ENCODE results near the gene SLC8A1. TPM values are rescaled to one million over a fixed set of nuclear protein-coding genes. Genes with fewer than 3 reads are reported as not detected.

The SLC8A1 gene
- total and polyA plus RNA-seq, 12 donors = 0.54 to 128 (median 18.5) TPM

- intact Hi-C loops (cut with DNase I) = no loop called here
- Histone ChIP-seq H3K36me3 (replicated peaks in 1 of 2) (no peaks in the 10 kb centered on the region), H3K4me3 (no peak overlapping the region), H3K4me1 (replicated peaks in 1 of 2) (no peaks in the 10 kb centered on the region), H3K27me3 (no peaks in the 10 kb centered on the region), H3K27ac (no peak overlapping the region), H3K9me3 (replicated peaks in 1 of 3) (no peaks in the 10 kb centered on the region)
- no peak for DNase-seq
- 65 to 72% (median 67%) methylated on average over 5 of the region's 5 CpGs for WGBS, 4 donors
- TF ChIP-seq, protein P1, sequence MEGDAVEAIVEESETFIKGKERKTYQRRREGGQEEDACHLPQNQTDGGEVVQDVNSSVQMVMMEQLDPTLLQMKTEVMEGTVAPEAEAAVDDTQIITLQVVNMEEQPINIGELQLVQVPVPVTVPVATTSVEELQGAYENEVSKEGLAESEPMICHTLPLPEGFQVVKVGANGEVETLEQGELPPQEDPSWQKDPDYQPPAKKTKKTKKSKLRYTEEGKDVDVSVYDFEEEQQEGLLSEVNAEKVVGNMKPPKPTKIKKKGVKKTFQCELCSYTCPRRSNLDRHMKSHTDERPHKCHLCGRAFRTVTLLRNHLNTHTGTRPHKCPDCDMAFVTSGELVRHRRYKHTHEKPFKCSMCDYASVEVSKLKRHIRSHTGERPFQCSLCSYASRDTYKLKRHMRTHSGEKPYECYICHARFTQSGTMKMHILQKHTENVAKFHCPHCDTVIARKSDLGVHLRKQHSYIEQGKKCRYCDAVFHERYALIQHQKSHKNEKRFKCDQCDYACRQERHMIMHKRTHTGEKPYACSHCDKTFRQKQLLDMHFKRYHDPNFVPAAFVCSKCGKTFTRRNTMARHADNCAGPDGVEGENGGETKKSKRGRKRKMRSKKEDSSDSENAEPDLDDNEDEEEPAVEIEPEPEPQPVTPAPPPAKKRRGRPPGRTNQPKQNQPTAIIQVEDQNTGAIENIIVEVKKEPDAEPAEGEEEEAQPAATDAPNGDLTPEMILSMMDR (IDR thresholded peaks at IDR 0.05) = no peak
- TF ChIP-seq POLR2A (IDR thresholded peaks at IDR 0.05) = no peak
These were observed 19.2 kb upstream of the SLC8A1 start for GRCh38 chr2:40470822-40471813.

DNA sequence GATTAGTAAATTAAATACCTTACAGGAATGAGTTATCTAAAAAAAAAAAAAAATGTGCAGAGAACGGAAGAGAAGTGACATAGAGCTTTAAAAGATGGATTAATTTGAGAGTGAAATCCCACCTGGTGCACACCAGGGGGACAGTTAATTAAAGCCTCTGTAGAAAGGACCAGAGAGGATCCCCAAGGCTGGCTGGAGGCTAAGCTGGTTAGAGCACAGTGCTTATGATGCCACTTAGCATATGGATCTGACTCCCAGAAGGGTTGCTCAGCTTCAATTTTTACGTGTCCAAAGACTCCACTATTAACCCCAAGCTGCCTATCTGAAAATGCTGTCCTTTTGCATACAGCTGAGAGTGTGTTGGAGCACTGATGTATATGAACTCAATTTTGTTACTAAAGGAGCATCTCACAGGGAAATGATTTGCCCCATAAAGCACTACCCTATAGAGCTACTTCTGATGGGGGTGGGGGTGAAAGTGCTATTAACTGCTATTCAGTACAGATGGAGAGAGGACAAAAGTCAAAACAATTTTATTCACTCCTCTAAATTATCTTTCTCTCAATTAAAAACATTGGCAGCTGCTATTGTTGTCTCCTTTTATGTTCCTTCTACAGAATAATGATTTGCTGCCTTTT, 15.2 kb upstream of the SLC8A1 start:
- WGBS, 4 donors = 77 to 87% (median 82%) methylated on average over 2 of the region's 2 CpGs
- H3K9me3 ChIP-seq (replicated peaks in 1 of 3) = no peaks in the 10 kb centered on the region
- H3K4me1 ChIP-seq (replicated peaks in 1 of 2) = no peaks in the 10 kb centered on the region
- no peak for TF ChIP-seq POLR2A (IDR thresholded peaks at IDR 0.05)
- TF ChIP-seq, protein P1 (IDR thresholded peaks at IDR 0.05) = no peak
- H3K4me3 ChIP-seq = no peak overlapping the region
- H3K36me3 ChIP-seq (replicated peaks in 1 of 2) = no peaks in the 10 kb centered on the region
- H3K27ac ChIP-seq = no peak overlapping the region
- no peaks in the 10 kb centered on the region for H3K27me3 ChIP-seq
- DNase-seq = no peak
- intact Hi-C loops (cut with DNase I) = no loop called here

DNA sequence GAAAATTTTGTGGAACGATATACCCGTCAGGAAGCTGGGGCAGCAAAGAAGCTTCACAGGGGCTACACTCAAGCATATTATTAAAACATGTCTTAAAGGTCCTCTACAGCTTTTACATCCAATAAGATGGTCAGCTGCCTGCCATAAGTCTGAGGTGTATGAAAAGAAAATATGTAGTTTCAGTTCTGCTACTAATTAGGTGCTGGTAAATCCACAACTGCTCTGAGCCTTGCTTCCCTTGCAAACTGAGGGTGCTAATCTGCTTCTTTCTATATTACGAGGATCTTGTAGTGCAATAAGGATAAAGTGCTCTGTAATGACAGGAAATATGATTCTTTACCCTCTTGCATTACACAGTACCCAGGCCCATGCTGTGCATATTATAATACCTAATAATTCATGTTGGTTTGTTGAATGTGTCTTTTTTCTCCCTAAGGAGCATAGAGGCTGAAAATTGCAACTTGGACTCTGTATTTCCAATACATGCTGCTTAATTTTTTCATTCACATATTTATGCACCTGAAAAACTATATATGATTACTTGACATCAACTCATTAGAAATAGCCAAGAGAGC, 14.5 kb upstream of the SLC8A1 start:
- H3K4me1 ChIP-seq (replicated peaks in 1 of 2) = no peaks in the 10 kb centered on the region
- H3K9me3 ChIP-seq (replicated peaks in 1 of 3) = no peaks in the 10 kb centered on the region
- H3K4me3 ChIP-seq = no peak overlapping the region
- no peaks in the 10 kb centered on the region for H3K27me3 ChIP-seq
- intact Hi-C loops (cut with DNase I) = no loop called here
- TF ChIP-seq, protein P1 (IDR thresholded peaks at IDR 0.05) = no peak
- no peak for TF ChIP-seq POLR2A (IDR thresholded peaks at IDR 0.05)
- DNase-seq = no peak
- WGBS, 4 donors = 90 to 91% (median 91%) methylated on average over 3 of the region's 3 CpGs
- no peak overlapping the region for H3K27ac ChIP-seq
- no peaks in the 10 kb centered on the region for H3K36me3 ChIP-seq (replicated peaks in 1 of 2)

GRCh38 chr2:40463112-40463511, 11.2 kb upstream of the SLC8A1 start:
- Histone ChIP-seq H3K4me1 (replicated peaks in 1 of 2) (no peaks in the 10 kb centered on the region), H3K27ac (no peak overlapping the region), H3K4me3 (no peak overlapping the region), H3K9me3 (replicated peaks in 1 of 3) (no peaks in the 10 kb centered on the region), H3K36me3 (replicated peaks in 1 of 2) (no peaks in the 10 kb centered on the region), H3K27me3 (no peaks in the 10 kb centered on the region)
- 67 to 78% (median 72%) methylated on average over 8 of the region's 8 CpGs for WGBS, 4 donors
- intact Hi-C loops (cut with DNase I) = no loop called here
- TF ChIP-seq, protein P1 (IDR thresholded peaks at IDR 0.05) = no peak
- no peak for TF ChIP-seq POLR2A (IDR thresholded peaks at IDR 0.05)
- no peak for DNase-seq

Data from adrenal gland (tissue), 12 donors.